Sigmoid colon (tissue), 4 donors: Measurements from ENCODE around the gene NOTCH3.

ENCODE experiments used
- CTCF ChIP-seq, 4 experiments: fragments of 450-650 bp in 3 of 4; fragments of 200-600 bp in 1 of 4; IDR thresholded peaks; one replicate each; pipeline ENCODE4 v1.5.1; 2016 to 2019; ENCODE audit warnings: antibody characterized with exemption in 4 of 4, mild to moderate bottlenecking in 3 of 4, moderate library complexity in 2 of 4
- EP300 ChIP-seq, 4 donors: sonication (generic); formaldehyde crosslinking; IDR thresholded peaks; one replicate each; pipeline ENCODE4 v1.6.1; 2017; ENCODE audit warnings: antibody characterized with exemption in 4 of 4
- POLR2AphosphoS5 ChIP-seq, 4 donors: sonication (generic); formaldehyde crosslinking; IDR thresholded peaks; one replicate each; pipeline ENCODE4 v1.6.1; 2017; ENCODE audit warnings: antibody characterized with exemption in 4 of 4

GRCh38 chr19:15184776-15185175 lies 16.0 kb downstream of the NOTCH3 start:
- no peak for TF ChIP-seq CTCF (IDR thresholded peaks at IDR 0.05)
- TF ChIP-seq EP300 (IDR thresholded peaks at IDR 0.05), result no peak
- no peak for TF ChIP-seq POLR2AphosphoS5 (IDR thresholded peaks at IDR 0.05)
